ENCODE measurements around the gene ALDH2.

- TF ChIP-seq CTCF (IDR thresholded peaks at IDR 0.05; ENCODE audit: low read length) = no peak
- no peak for TF ChIP-seq EZH2 (IDR thresholded peaks at IDR 0.05; ENCODE audit: borderline replicate concordance, low read length)
These were observed 5.6 kb upstream of the ALDH2 start for GRCh38 chr12:111761099-111761498.
